Suprapubic skin (tissue), 4 donors: ENCODE results near the gene PNRC1. TPM values are rescaled to one million over a fixed set of nuclear protein-coding genes. Genes with fewer than 3 reads are reported as not detected.
A peak's percentile ranks its signal among the peaks of the same experiment; 100 is the strongest.

Experiments used
- DNase-seq, 2 donors: peaks; one replicate each; pipeline ENCODE4 v3.0.0-alpha.2; 2019; ENCODE audit warnings: low spot score in 2 of 2
- H3K27ac ChIP-seq: fragments of 200-600 bp; sonication (generic); one replicate; pipeline ENCODE4 v1.5.1; 2019
- H3K27me3 ChIP-seq: fragments of 200-600 bp; sonication (generic); one replicate; pipeline ENCODE4 v1.5.1; 2019
- H3K36me3 ChIP-seq: fragments of 200-600 bp; sonication (generic); one replicate; pipeline ENCODE4 v1.5.1; 2019
- H3K4me1 ChIP-seq: fragments of 200-600 bp; sonication (generic); one replicate; pipeline ENCODE4 v1.5.1; 2019
- H3K4me3 ChIP-seq: fragments of 200-600 bp; sonication (generic); one replicate; pipeline ENCODE4 v1.5.1; 2019; ENCODE audit warnings: mild to moderate bottlenecking
- H3K9me3 ChIP-seq: fragments of 200-600 bp; sonication (generic); one replicate; pipeline ENCODE4 v1.5.1; 2019
- CTCF ChIP-seq, 2 donors: fragments of 200-600 bp in 1 of 2; fragments of 450-650 bp in 1 of 2; sonication (generic) in 1 of 2; IDR thresholded peaks; one replicate each; pipeline ENCODE4 v1.5.1; 2016 to 2019; ENCODE audit warnings: antibody characterized with exemption in 2 of 2, mild to moderate bottlenecking in 1 of 2, moderate library complexity in 1 of 2
- EP300 ChIP-seq: sonication (generic); formaldehyde crosslinking; IDR thresholded peaks from one replicate; pipeline ENCODE4 v1.6.1; 2017; ENCODE audit warnings: antibody characterized with exemption
- POLR2A ChIP-seq, 2 donors: fragments of 450-650 bp; IDR thresholded peaks; one replicate each; pipeline ENCODE4 v1.6.1; 2017; ENCODE audit warnings: antibody characterized with exemption in 2 of 2, mild to moderate bottlenecking in 2 of 2, moderate library complexity in 2 of 2
- POLR2AphosphoS5 ChIP-seq, 3 donors: sonication (generic); formaldehyde crosslinking; IDR thresholded peaks; one replicate each; pipeline ENCODE4 v1.6.1; 2017; ENCODE audit warnings: antibody characterized with exemption in 3 of 3
- WGBS: methylation state at CpG from one replicate; pipeline ENCODE4 v1.1.5; 2018; 5-methylcytosine and 5-hydroxymethylcytosine counted together
- total RNA-seq, 4 donors: library from RNA; depleted of rRNA; stranded (reverse); fragments of >200 nt; gene quantifications; one replicate each; pipeline ENCODE4 v1.1.0, GENCODE V29; 2016

PNRC1 gene
- total RNA-seq, 4 donors from 2014 or later: 238 to 292 (median 271) TPM

- peak overlapping the region; percentile 71 for H3K4me3 ChIP-seq
- peaks cover 17% of the 10 kb centered on the region for H3K36me3 ChIP-seq
- no peaks in the 10 kb centered on the region for H3K27me3 ChIP-seq
- DNase-seq: no peak
- peaks cover 27% of the 10 kb centered on the region for H3K4me1 ChIP-seq
- no peaks in the 10 kb centered on the region for H3K9me3 ChIP-seq
- H3K27ac ChIP-seq: peak overlapping the region; percentile 96
- TF ChIP-seq POLR2A (IDR thresholded peaks at IDR 0.05) (no peak), CTCF (IDR thresholded peaks at IDR 0.05) (no peak), EP300 (no peak), POLR2AphosphoS5 (IDR thresholded peaks at IDR 0.05) (peak in 1 of 3 donors; percentile 31)
- WGBS: under 1% methylated on average over 20 of the region's 20 CpGs
These were observed 878 bp upstream of the PNRC1 start for GRCh38 chr6:89079511-89080234.

GRCh38 chr6:89081129-89081422 lies 525 bp downstream of the PNRC1 start:
- peak overlapping the region; percentile 71 for H3K4me3 ChIP-seq
- peak overlapping the region; percentile 96 for H3K27ac ChIP-seq
- TF ChIP-seq EP300: no peak
- no peak for TF ChIP-seq POLR2A (IDR thresholded peaks at IDR 0.05)
- no peak for TF ChIP-seq POLR2AphosphoS5 (IDR thresholded peaks at IDR 0.05)
- no peak for TF ChIP-seq CTCF (IDR thresholded peaks at IDR 0.05)
- 0% methylated on average over 9 of the region's 36 CpGs for WGBS
- H3K4me1 ChIP-seq: peaks cover 31% of the 10 kb centered on the region
- no peak for DNase-seq
- no peaks in the 10 kb centered on the region for H3K27me3 ChIP-seq
- H3K36me3 ChIP-seq: peaks cover 29% of the 10 kb centered on the region
- H3K9me3 ChIP-seq: no peaks in the 10 kb centered on the region

GRCh38 chr6:89081423-89082322 lies 1.1 kb downstream of the PNRC1 start:
- peak; percentile 71 to 81 for TF ChIP-seq POLR2A (IDR thresholded peaks at IDR 0.05)
- TF ChIP-seq EP300: no peak
- peak; percentile 28 to 94 (median 67) for TF ChIP-seq POLR2AphosphoS5 (IDR thresholded peaks at IDR 0.05)
- TF ChIP-seq CTCF (IDR thresholded peaks at IDR 0.05): peak in 1 of 2 donors; percentile 19
- peak; percentile 99 for DNase-seq
- Histone ChIP-seq H3K4me3 (peak overlapping the region; percentile 71), H3K9me3 (no peaks in the 10 kb centered on the region), H3K27ac (peak overlapping the region; percentile 96), H3K4me1 (peaks cover 31% of the 10 kb centered on the region), H3K27me3 (no peaks in the 10 kb centered on the region), H3K36me3 (peaks cover 29% of the 10 kb centered on the region)
- WGBS: under 1% methylated on average over 34 of the region's 69 CpGs

- no peak for DNase-seq
- Histone ChIP-seq H3K27me3 (no peaks in the 10 kb centered on the region), H3K27ac (peak overlapping the region; percentile 96), H3K36me3 (peaks cover 29% of the 10 kb centered on the region), H3K4me3 (peak overlapping the region; percentile 71), H3K4me1 (peaks cover 31% of the 10 kb centered on the region), H3K9me3 (no peaks in the 10 kb centered on the region)
- TF ChIP-seq CTCF (IDR thresholded peaks at IDR 0.05) (no peak), POLR2A (IDR thresholded peaks at IDR 0.05) (no peak), EP300 (no peak), POLR2AphosphoS5 (IDR thresholded peaks at IDR 0.05) (no peak)
- 0% methylated on average over 9 of the region's 9 CpGs for WGBS
These were observed 1.9 kb downstream of the PNRC1 start for GRCh38 chr6:89082486-89082891.

- Histone ChIP-seq H3K27me3 (no peaks in the 10 kb centered on the region), H3K27ac (no peak overlapping the region), H3K4me1 (peaks cover 29% of the 10 kb centered on the region), H3K4me3 (peak overlapping the region; percentile 71), H3K9me3 (no peaks in the 10 kb centered on the region), H3K36me3 (peaks cover 29% of the 10 kb centered on the region)
- no peak for DNase-seq
- TF ChIP-seq EP300 (no peak), CTCF (IDR thresholded peaks at IDR 0.05) (no peak), POLR2A (IDR thresholded peaks at IDR 0.05) (no peak), POLR2AphosphoS5 (IDR thresholded peaks at IDR 0.05) (no peak)
These were observed 4.0 kb downstream of the PNRC1 start for GRCh38 chr6:89084542-89084941.
